IMR-90 (cell line): ENCODE results near the gene POLR1E. TPM values are rescaled to one million over a fixed set of nuclear protein-coding genes. Genes with fewer than 3 reads are reported as not detected.

Experiments used
- ATAC-seq: fragments of 200-7000 bp; cut with Tn5 transposase; 2 replicates; pipeline ENCODE4 v1.9.1; 2020; ENCODE audit warnings: low read depth, mild to moderate bottlenecking, moderate library complexity
- BruUV-seq: library from RNA; stranded (reverse); fragments of 400-500 nt; replicated peaks from 2 replicates; lab custom pipeline; 2021; lab: Mats Ljungman, UMichigan
- CTCF ChIA-PET: fragments of 300-600 bp; formaldehyde crosslinking; extraction: SDS; loops from one replicate; lab custom pipeline; 2021; ENCODE audit warnings: antibody characterized with exemption; lab: Yijun Ruan, JAX
- POLR2A ChIA-PET: fragments of 300-600 bp; sonication (Branson Sonifier 250); formaldehyde crosslinking; loops from one replicate; lab custom pipeline; 2022; ENCODE audit warnings: antibody characterized with exemption; ENCODE audit not compliant: unreplicated experiment; lab: Charles Lee
- DNase-seq: peaks from one replicate; pipeline ENCODE4 v3.0.0; 2013
- H2AFZ ChIP-seq: replicated peaks from 2 replicates; pipeline ENCODE3; 2013; ENCODE audit warnings: low read length, mild to moderate bottlenecking; ENCODE audit not compliant: poor library complexity
- H2AK5ac ChIP-seq: 2 replicates; pipeline ENCODE4 v1.6.1; 2013; ENCODE audit warnings: low read depth, low read length, inconsistent platforms
- H2AK9ac ChIP-seq: replicated peaks from 2 replicates; pipeline ENCODE3; 2013; ENCODE audit warnings: mild to moderate bottlenecking, low read depth, low read length, moderate library complexity; ENCODE audit not compliant: poor library complexity
- H2BK120ac ChIP-seq: 2 replicates; pipeline ENCODE4 v1.6.1; 2013; ENCODE audit warnings: low read depth, low read length, inconsistent platforms
- H2BK15ac ChIP-seq: 3 replicates; pipeline ENCODE4 v1.6.1; 2013; ENCODE audit warnings: low read depth, low read length, inconsistent platforms
- H2BK20ac ChIP-seq: 2 replicates; pipeline ENCODE4 v1.6.1; 2013; ENCODE audit warnings: low read depth, mild to moderate bottlenecking, inconsistent platforms, low read length, moderate library complexity
- H2BK5ac ChIP-seq: 2 replicates; pipeline ENCODE4 v1.6.1; 2013; ENCODE audit warnings: mild to moderate bottlenecking, low read depth, low read length, inconsistent platforms; ENCODE audit not compliant: poor library complexity, severe bottlenecking
- H3K14ac ChIP-seq: replicated peaks from 2 replicates; pipeline ENCODE4 v1.6.1; 2013; ENCODE audit warnings: low read depth, low read length, inconsistent platforms
- H3K18ac ChIP-seq: 2 replicates; pipeline ENCODE4 v1.6.1; 2013; ENCODE audit warnings: low read depth, low read length, control low read depth
- H3K23ac ChIP-seq: 2 replicates; pipeline ENCODE4 v1.6.1; 2013; ENCODE audit warnings: low read depth, low read length, inconsistent platforms
- H3K27ac ChIP-seq: 2 replicates; pipeline ENCODE4 v1.5.1; 2013; ENCODE audit warnings: mild to moderate bottlenecking, control low read depth, low read length; ENCODE audit not compliant: insufficient read depth
- H3K27me3 ChIP-seq: 2 replicates; pipeline ENCODE4 v1.6.1; 2013; ENCODE audit warnings: low read length; ENCODE audit not compliant: control insufficient read depth, insufficient read depth
- H3K36me3 ChIP-seq: 2 replicates; pipeline ENCODE4 v1.6.1; 2013; ENCODE audit warnings: low read length, mixed read lengths; ENCODE audit not compliant: control insufficient read depth, insufficient read depth
- H3K4ac ChIP-seq: 2 replicates; pipeline ENCODE4 v1.6.1; 2013; ENCODE audit warnings: low read depth, low read length, inconsistent platforms
- H3K4me1 ChIP-seq: 2 replicates; pipeline ENCODE4 v1.6.1; 2013; ENCODE audit warnings: low read length, mixed read lengths; ENCODE audit not compliant: control insufficient read depth, insufficient read depth
- H3K4me2 ChIP-seq: 2 replicates; pipeline ENCODE4 v1.6.1; 2013; ENCODE audit warnings: low read depth, mild to moderate bottlenecking, control low read depth, low read length, moderate library complexity
- H3K4me3 ChIP-seq: 2 replicates; pipeline ENCODE4 v1.5.1; 2013; ENCODE audit warnings: low read depth, mild to moderate bottlenecking, control low read depth, low read length, moderate library complexity; ENCODE audit not compliant: insufficient read depth
- H3K56ac ChIP-seq: 2 replicates; pipeline ENCODE4 v1.6.1; 2013; ENCODE audit warnings: low read length, inconsistent platforms; ENCODE audit not compliant: insufficient read depth; ENCODE audit errors: extremely low read depth
- H3K79me1 ChIP-seq, 2 experiments: 2 replicates each; pipeline ENCODE4 v1.6.1; 2013; ENCODE audit warnings: low read length in 2 of 2, inconsistent platforms in 1 of 2, low read depth in 1 of 2
- H3K9ac ChIP-seq: 2 replicates; pipeline ENCODE4 v1.6.1; 2013; ENCODE audit warnings: low read depth, low read length, control low read depth
- H3K9me1 ChIP-seq: 2 replicates; pipeline ENCODE4 v1.6.1; 2013; ENCODE audit warnings: low read length, inconsistent platforms; ENCODE audit not compliant: insufficient read depth
- H3K9me3 ChIP-seq: 2 replicates; pipeline ENCODE4 v1.6.1; 2013; ENCODE audit warnings: low read length; ENCODE audit not compliant: control insufficient read depth, insufficient read depth
- H4K20me1 ChIP-seq: 2 replicates; pipeline ENCODE4 v1.6.1; 2013; ENCODE audit warnings: low read length, inconsistent platforms; ENCODE audit not compliant: insufficient read depth
- H4K5ac ChIP-seq: 2 replicates; pipeline ENCODE4 v1.6.1; 2013; ENCODE audit warnings: mild to moderate bottlenecking, low read depth, low read length, control low read depth
- H4K8ac ChIP-seq, 2 experiments: 2 replicates each; pipeline ENCODE4 v1.6.1; 2013; ENCODE audit warnings: low read depth in 2 of 2, low read length in 2 of 2, control low read depth in 1 of 2, inconsistent platforms in 1 of 2
- H4K91ac ChIP-seq: 2 replicates; pipeline ENCODE4 v1.6.1; 2013; ENCODE audit warnings: low read depth, low read length, inconsistent platforms; ENCODE audit not compliant: insufficient read depth
- BHLHE40 ChIP-seq: fragments of 150-350 bp; IDR thresholded peaks from 2 replicates; pipeline ENCODE4 v1.6.1; 2016; ENCODE audit warnings: mild to moderate bottlenecking, low read depth, low read length
- CHD1 ChIP-seq: IDR thresholded peaks from 2 replicates; pipeline ENCODE4 v1.6.1; 2012; ENCODE audit warnings: low read depth, low read length, improper control_type of control experiment
- FOS ChIP-seq: fragments of 150-350 bp; IDR thresholded peaks from 2 replicates; pipeline ENCODE4 v1.6.1; 2016; ENCODE audit warnings: low read depth, low read length
- MAFK ChIP-seq: IDR thresholded peaks from 2 replicates; pipeline ENCODE4 v1.6.1; 2012; ENCODE audit warnings: low read depth, low read length, improper control_type of control experiment
- MAZ ChIP-seq: IDR thresholded peaks from 2 replicates; pipeline ENCODE4 v1.6.1; 2012; ENCODE audit warnings: low read depth, mild to moderate bottlenecking, low read length, improper control_type of control experiment, moderate library complexity, borderline replicate concordance
- MXI1 ChIP-seq: IDR thresholded peaks from 2 replicates; pipeline ENCODE4 v1.6.1; 2012; ENCODE audit warnings: low read depth, mild to moderate bottlenecking, low read length, moderate library complexity, borderline replicate concordance
- NFE2L2 ChIP-seq: fragments of 150-350 bp; IDR thresholded peaks from 2 replicates; pipeline ENCODE4 v1.6.1; 2016; ENCODE audit warnings: low read depth, mild to moderate bottlenecking, low read length
- POLR2A ChIP-seq: IDR thresholded peaks from 2 replicates; pipeline ENCODE4 v1.6.1; 2012; ENCODE audit warnings: mild to moderate bottlenecking, low read depth, low read length
- RAD21 ChIP-seq: IDR thresholded peaks from 2 replicates; pipeline ENCODE4 v1.6.1; 2012; ENCODE audit warnings: low read length, improper control_type of control experiment
- RCOR1 ChIP-seq: IDR thresholded peaks from 2 replicates; pipeline ENCODE4 v1.6.1; 2012; ENCODE audit warnings: mild to moderate bottlenecking, low read length, improper control_type of control experiment; ENCODE audit not compliant: insufficient replicate concordance
- RFX5 ChIP-seq: IDR thresholded peaks from 2 replicates; pipeline ENCODE4 v1.8.0; 2012; ENCODE audit warnings: low read depth, mild to moderate bottlenecking, low read length, moderate library complexity
- SMC3 ChIP-seq: fragments of 150-350 bp; IDR thresholded peaks from 2 replicates; pipeline ENCODE4 v1.6.1; 2016; ENCODE audit warnings: low read depth, mild to moderate bottlenecking, antibody characterized with exemption, low read length, moderate library complexity
- WGBS, 2 experiments: methylation state at CpG; one replicate each; pipeline versions ENCODE4 v1.1.5 to v1.1.7; 2013; ENCODE audit warnings: missing lambda C conversion rate in 2 of 2; ENCODE audit not compliant: insufficient read length in 1 of 2; ENCODE audit errors: extremely low coverage in 2 of 2; 5-methylcytosine and 5-hydroxymethylcytosine counted together
- dilution Hi-C: fragments of 300-500 bp; cut with HindIII; formaldehyde crosslinking; loops from one replicate; pipeline ENCODE4 v1.14.3; 2018; ENCODE audit warnings: low sequenced_read_pairs; ENCODE audit not compliant: unreplicated experiment
- in situ Hi-C: fragments of 300-500 bp; cut with MboI; formaldehyde crosslinking; loops from 3 replicates; pipeline ENCODE4 v1.14.3; 2019; ENCODE audit warnings: low sequenced_read_pairs, inconsistent platforms, mixed read lengths
- intact Hi-C: fragments of 100-400 bp; cut with micrococcal nuclease; formaldehyde crosslinking; loops from 2 replicates; pipeline ENCODE4 v1.10.0; 2022
- polyA plus RNA-seq, 3 experiments: library from polyadenylated mRNA; depleted of rRNA; stranded (reverse); fragments of >200 nt; gene quantifications; 2 replicates each; pipeline ENCODE4 v1.2.3, GENCODE V29; 2012; ENCODE audit warnings: low replicate concordance in 1 of 3
- total RNA-seq: library from RNA; depleted of rRNA; stranded (reverse); fragments of >200 nt; gene quantifications from 2 replicates; pipeline ENCODE4 v1.2.3, GENCODE V29; 2012
- TF ChIP-seq, protein P1 (sequence below): fragments of 150-350 bp; IDR thresholded peaks from 2 replicates; pipeline ENCODE4 v1.6.1; 2017; ENCODE audit warnings: mild to moderate bottlenecking, antibody characterized with exemption, low read length, low read depth
- TF ChIP-seq, protein P2 (sequence below): conservative IDR thresholded peaks from 2 replicates; pipeline ENCODE4 v1.5.1; 2012; ENCODE audit warnings: mild to moderate bottlenecking, low read depth, low read length, improper control_type of control experiment

The POLR1E gene
- total and polyA plus RNA-seq, 2 of the 4 experiments (the other 2 are of a cell fraction): 48.0 to 71.9 TPM

DNA sequence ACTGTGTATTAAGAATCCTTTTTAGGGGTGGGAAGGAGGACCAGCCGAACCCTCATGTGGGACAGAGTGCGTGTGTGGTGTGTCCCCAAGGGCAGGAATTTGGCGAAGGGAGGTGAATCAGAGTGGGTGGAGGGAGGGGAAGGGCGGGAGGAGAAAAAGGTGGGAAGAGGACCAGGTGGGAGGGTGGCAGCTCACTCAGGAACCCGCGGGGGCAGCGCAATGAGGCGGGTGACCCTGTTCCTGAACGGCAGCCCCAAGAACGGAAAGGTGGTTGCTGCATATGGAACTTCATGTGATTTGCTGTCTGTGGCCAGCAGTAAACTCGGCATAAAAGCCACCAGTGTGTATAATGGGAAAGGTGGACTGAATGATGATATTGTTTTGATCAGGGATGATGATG lies 8.8 kb upstream of the POLR1E start:
- no peak overlapping the region for H3K4ac ChIP-seq
- H3K4me1 ChIP-seq: peaks cover 2% of the 10 kb centered on the region
- TF ChIP-seq POLR2A (no peak), RAD21 (no peak), SMC3 (no peak), RFX5 (no peak), CHD1 (no peak), MAZ (no peak), BHLHE40 (no peak), MXI1 (no peak), NFE2L2 (no peak), MAFK (no peak), RCOR1 (no peak), FOS (no peak)
- TF ChIP-seq, protein P1, sequence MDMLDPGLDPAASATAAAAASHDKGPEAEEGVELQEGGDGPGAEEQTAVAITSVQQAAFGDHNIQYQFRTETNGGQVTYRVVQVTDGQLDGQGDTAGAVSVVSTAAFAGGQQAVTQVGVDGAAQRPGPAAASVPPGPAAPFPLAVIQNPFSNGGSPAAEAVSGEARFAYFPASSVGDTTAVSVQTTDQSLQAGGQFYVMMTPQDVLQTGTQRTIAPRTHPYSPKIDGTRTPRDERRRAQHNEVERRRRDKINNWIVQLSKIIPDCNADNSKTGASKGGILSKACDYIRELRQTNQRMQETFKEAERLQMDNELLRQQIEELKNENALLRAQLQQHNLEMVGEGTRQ: no peak
- TF ChIP-seq, protein P2, sequence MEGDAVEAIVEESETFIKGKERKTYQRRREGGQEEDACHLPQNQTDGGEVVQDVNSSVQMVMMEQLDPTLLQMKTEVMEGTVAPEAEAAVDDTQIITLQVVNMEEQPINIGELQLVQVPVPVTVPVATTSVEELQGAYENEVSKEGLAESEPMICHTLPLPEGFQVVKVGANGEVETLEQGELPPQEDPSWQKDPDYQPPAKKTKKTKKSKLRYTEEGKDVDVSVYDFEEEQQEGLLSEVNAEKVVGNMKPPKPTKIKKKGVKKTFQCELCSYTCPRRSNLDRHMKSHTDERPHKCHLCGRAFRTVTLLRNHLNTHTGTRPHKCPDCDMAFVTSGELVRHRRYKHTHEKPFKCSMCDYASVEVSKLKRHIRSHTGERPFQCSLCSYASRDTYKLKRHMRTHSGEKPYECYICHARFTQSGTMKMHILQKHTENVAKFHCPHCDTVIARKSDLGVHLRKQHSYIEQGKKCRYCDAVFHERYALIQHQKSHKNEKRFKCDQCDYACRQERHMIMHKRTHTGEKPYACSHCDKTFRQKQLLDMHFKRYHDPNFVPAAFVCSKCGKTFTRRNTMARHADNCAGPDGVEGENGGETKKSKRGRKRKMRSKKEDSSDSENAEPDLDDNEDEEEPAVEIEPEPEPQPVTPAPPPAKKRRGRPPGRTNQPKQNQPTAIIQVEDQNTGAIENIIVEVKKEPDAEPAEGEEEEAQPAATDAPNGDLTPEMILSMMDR: no peak
- no peak overlapping the region for H3K14ac ChIP-seq
- no peak overlapping the region for H2AK9ac ChIP-seq
- no TSS peak for BruUV-seq
- H2BK120ac ChIP-seq: no peak overlapping the region
- ATAC-seq (no peak), DNase-seq (no peak)
- H3K9me1 ChIP-seq: peaks cover 3% of the 10 kb centered on the region; the same call in 1 of the 2 replicates
- no peak overlapping the region for H4K5ac ChIP-seq
- H3K9me3 ChIP-seq: no peaks in the 10 kb centered on the region; the same call in 1 of the 2 replicates
- no peak overlapping the region for H2AK5ac ChIP-seq
- intact Hi-C loops: no loop called here
- no peak overlapping the region for H3K23ac ChIP-seq
- in situ Hi-C loops: loop anchor here (25.0 kb wide), 2 partner anchors 585 to 885 kb away; partner anchors contain the start of gene SHB
- no peak overlapping the region for H4K91ac ChIP-seq
- 76% methylated on average over 8 of the region's 11 CpGs; no CpG with 5 or more reads in 1 of the 2 experiments for WGBS, 2 experiments
- ChIA-PET CTCF (no interaction called here), POLR2A (no interaction called here)
- dilution Hi-C loops: no loop called here
- no peak overlapping the region for H3K4me2 ChIP-seq
- H3K18ac ChIP-seq: no peak overlapping the region
- H2BK20ac ChIP-seq: no peak overlapping the region
- no peaks in the 10 kb centered on the region for H4K20me1 ChIP-seq
- H3K4me3 ChIP-seq: no peak overlapping the region
- H3K36me3 ChIP-seq: no peaks in the 10 kb centered on the region
- H3K79me1 ChIP-seq: no peaks in the 10 kb centered on the region
- H4K8ac ChIP-seq: no peak overlapping the region
- no peak overlapping the region for H3K27ac ChIP-seq
- no peak overlapping the region for H2BK15ac ChIP-seq
- peaks cover 10% of the 10 kb centered on the region for H3K27me3 ChIP-seq
- no peak overlapping the region for H2AFZ ChIP-seq
- no peak overlapping the region for H3K9ac ChIP-seq
- no peak overlapping the region for H2BK5ac ChIP-seq
- no peak overlapping the region for H3K56ac ChIP-seq
